MM.1S (cell line): Measurements from ENCODE around the gene WDR49.

Source experiments
- DNase-seq: peaks from one replicate; pipeline ENCODE4 v3.0.0-alpha.2; 2015
- H2AFZ ChIP-seq: fragments of 300-600 bp; sonication (generic); 2 replicates; pipeline ENCODE4 v1.6.0; 2016; ENCODE audit warnings: antibody characterized with exemption, low read length
- H3F3A ChIP-seq: fragments of 300-600 bp; sonication (generic); 2 replicates; pipeline ENCODE4 v1.6.1; 2016; ENCODE audit warnings: mild to moderate bottlenecking, antibody characterized with exemption, low read length, moderate library complexity, mixed read lengths; ENCODE audit not compliant: insufficient read depth
- H3K27ac ChIP-seq: fragments of 300-600 bp; sonication (generic); 2 replicates; pipeline ENCODE4 v1.5.1; 2016; ENCODE audit warnings: mild to moderate bottlenecking, low read length
- H3K27me3 ChIP-seq: fragments of 300-600 bp; sonication (generic); replicated peaks from 2 replicates; pipeline ENCODE4 v1.6.0; 2016; ENCODE audit warnings: low read length; ENCODE audit not compliant: insufficient read depth
- H3K36me3 ChIP-seq: fragments of 300-600 bp; sonication (generic); replicated peaks from 2 replicates; pipeline ENCODE4 v1.6.1; 2016; ENCODE audit warnings: mild to moderate bottlenecking, low read length, mixed read lengths; ENCODE audit not compliant: insufficient read depth
- H3K4me1 ChIP-seq: fragments of 300-600 bp; sonication (generic); 2 replicates; pipeline ENCODE4 v1.6.1; 2016; ENCODE audit warnings: low read length, mixed read lengths
- H3K4me2 ChIP-seq: fragments of 300-600 bp; sonication (generic); 2 replicates; pipeline ENCODE4 v1.6.0; 2016; ENCODE audit warnings: low read depth, low read length
- H3K4me3 ChIP-seq: fragments of 300-600 bp; sonication (generic); 2 replicates; pipeline ENCODE4 v1.5.1; 2016; ENCODE audit warnings: low read length, mixed read lengths
- H3K79me2 ChIP-seq: fragments of 300-600 bp; sonication (generic); 2 replicates; pipeline ENCODE4 v1.6.1; 2016; ENCODE audit warnings: mixed run types, low read length, mixed read lengths
- H3K9ac ChIP-seq: fragments of 300-600 bp; sonication (generic); 2 replicates; pipeline ENCODE4 v1.6.1; 2016; ENCODE audit warnings: low read length, mixed read lengths
- H3K9me2 ChIP-seq: fragments of 300-600 bp; sonication (generic); replicated peaks from 2 replicates; pipeline ENCODE4 v1.6.1; 2016; ENCODE audit warnings: mild to moderate bottlenecking, low read length, mixed read lengths; ENCODE audit not compliant: insufficient read depth
- H3K9me3 ChIP-seq: fragments of 300-600 bp; sonication (generic); replicated peaks from 2 replicates; pipeline ENCODE4 v1.6.1; 2016; ENCODE audit warnings: mild to moderate bottlenecking, low read length, mixed read lengths; ENCODE audit not compliant: insufficient read depth
- H4K20me1 ChIP-seq: fragments of 300-600 bp; sonication (generic); 2 replicates; pipeline ENCODE4 v1.6.1; 2016; ENCODE audit warnings: mild to moderate bottlenecking, low read length, moderate library complexity, mixed read lengths; ENCODE audit not compliant: insufficient read depth
- CTCF ChIP-seq: fragments of 300-600 bp; sonication (generic); IDR thresholded peaks from 2 replicates; pipeline ENCODE4 v1.5.1; 2016; ENCODE audit warnings: antibody characterized with exemption, low read length, mixed read lengths
- EZH2 ChIP-seq: fragments of 300-600 bp; sonication (generic); optimal IDR thresholded peaks from 2 replicates; pipeline ENCODE3; 2017; ENCODE audit warnings: low read depth, mild to moderate bottlenecking, antibody characterized with exemption, low read length, mixed read lengths
- EZH2phosphoT487 ChIP-seq: fragments of 300-600 bp; sonication (generic); IDR thresholded peaks from 2 replicates; pipeline ENCODE4 v1.6.1; 2018; ENCODE audit warnings: antibody characterized with exemption, low read length

The WDR49 gene

DNA sequence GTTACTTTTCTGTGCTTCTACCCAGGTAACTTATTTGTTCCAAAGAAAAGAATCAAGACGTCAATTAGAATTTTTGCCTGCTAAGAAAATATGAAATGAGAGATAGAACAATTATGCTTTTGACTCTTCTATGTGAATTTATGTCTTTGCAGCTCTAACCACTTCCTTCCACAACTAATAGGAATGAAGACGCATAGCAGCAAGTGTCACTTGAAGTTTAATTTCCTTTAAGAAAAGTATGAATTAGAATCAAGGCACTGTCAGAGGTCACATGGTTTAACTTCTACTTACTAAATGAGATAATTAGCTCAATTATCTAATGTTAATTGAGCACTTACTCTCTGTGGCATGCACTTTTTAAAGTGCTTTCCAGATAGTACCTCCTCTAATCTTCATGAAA lies 3.3 kb downstream of the WDR49 start:
- Histone ChIP-seq H3K27me3 (no peaks in the 10 kb centered on the region), H3K9me2 (no peaks in the 10 kb centered on the region), H3K4me1 (no peaks in the 10 kb centered on the region), H3K79me2 (no peaks in the 10 kb centered on the region), H3K4me3 (no peak overlapping the region), H3K4me2 (no peak overlapping the region), H3K27ac (no peak overlapping the region), H2AFZ (no peak overlapping the region), H3F3A (no peaks in the 10 kb centered on the region), H4K20me1 (no peaks in the 10 kb centered on the region), H3K9me3 (no peaks in the 10 kb centered on the region), H3K9ac (no peak overlapping the region), H3K36me3 (no peaks in the 10 kb centered on the region)
- no peak for DNase-seq
- TF ChIP-seq EZH2phosphoT487 (no peak), EZH2 (no peak), CTCF (no peak)

DNA sequence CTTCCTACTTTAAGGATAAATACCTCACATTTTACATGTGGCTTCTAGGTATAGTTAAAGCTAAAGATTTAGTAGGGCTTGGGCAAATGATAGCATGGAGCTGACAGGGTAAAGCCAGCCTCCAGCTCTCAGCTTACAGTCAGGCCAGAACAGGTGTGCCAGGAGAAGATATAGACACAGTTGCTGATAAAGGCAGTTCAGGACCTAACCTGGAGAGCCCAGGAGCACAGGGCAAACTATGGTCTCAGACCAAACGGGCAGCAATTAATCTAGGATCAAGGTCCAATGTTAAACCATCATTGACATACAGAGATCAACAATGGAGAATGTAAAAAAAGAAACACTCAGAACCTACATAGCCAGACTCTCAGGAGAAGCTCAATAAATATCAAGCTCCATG lies 4.0 kb downstream of the WDR49 start:
- no peak for TF ChIP-seq EZH2
- no peak for TF ChIP-seq CTCF
- TF ChIP-seq EZH2phosphoT487 = no peak
- Histone ChIP-seq H3K27me3 (no peaks in the 10 kb centered on the region), H3K79me2 (no peaks in the 10 kb centered on the region), H3K27ac (no peak overlapping the region), H4K20me1 (no peaks in the 10 kb centered on the region), H3K4me1 (no peaks in the 10 kb centered on the region), H3K4me2 (no peak overlapping the region), H3F3A (no peaks in the 10 kb centered on the region), H3K4me3 (no peak overlapping the region), H3K36me3 (no peaks in the 10 kb centered on the region), H3K9ac (no peak overlapping the region), H2AFZ (no peak overlapping the region), H3K9me2 (no peaks in the 10 kb centered on the region), H3K9me3 (no peaks in the 10 kb centered on the region)
- DNase-seq = no peak

- Histone ChIP-seq H4K20me1 (no peaks in the 10 kb centered on the region), H3K27ac (no peak overlapping the region), H3K4me1 (no peaks in the 10 kb centered on the region), H3F3A (no peaks in the 10 kb centered on the region), H3K9ac (no peak overlapping the region), H3K4me3 (no peak overlapping the region), H3K4me2 (no peak overlapping the region), H3K27me3 (no peaks in the 10 kb centered on the region), H3K79me2 (no peaks in the 10 kb centered on the region), H2AFZ (no peak overlapping the region), H3K36me3 (no peaks in the 10 kb centered on the region), H3K9me3 (no peaks in the 10 kb centered on the region), H3K9me2 (no peaks in the 10 kb centered on the region)
- TF ChIP-seq CTCF (no peak), EZH2 (no peak), EZH2phosphoT487 (no peak)
- no peak for DNase-seq
These were observed 9.1 kb downstream of the WDR49 start for GRCh38 chr3:167644611-167645010.

DNA sequence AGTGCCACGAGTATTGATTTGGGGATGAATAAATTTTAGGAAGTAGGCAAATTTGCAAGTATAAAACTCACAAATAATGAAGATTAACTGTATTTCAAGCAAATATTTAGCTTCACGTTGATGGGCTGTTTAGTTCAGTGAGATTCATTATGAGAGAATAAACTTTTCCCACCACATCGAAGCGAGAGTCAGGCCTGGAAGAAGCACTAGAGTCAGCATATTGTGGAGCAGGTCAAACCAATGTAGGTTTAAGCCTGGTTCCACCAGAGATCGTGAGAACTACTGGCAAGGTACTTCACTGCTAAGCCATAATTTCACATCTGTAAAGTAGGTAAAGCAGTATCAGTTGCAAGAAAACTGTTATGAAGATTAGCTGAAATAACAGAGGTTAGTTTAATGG lies 22.3 kb downstream of the WDR49 start:
- no peaks in the 10 kb centered on the region for H3K36me3 ChIP-seq
- no peak overlapping the region for H3K4me2 ChIP-seq
- H4K20me1 ChIP-seq = no peaks in the 10 kb centered on the region
- no peaks in the 10 kb centered on the region for H3K9me2 ChIP-seq
- no peak overlapping the region for H3K27ac ChIP-seq
- H3K4me3 ChIP-seq = no peak overlapping the region
- no peak overlapping the region for H2AFZ ChIP-seq
- no peaks in the 10 kb centered on the region for H3K79me2 ChIP-seq
- no peaks in the 10 kb centered on the region for H3K4me1 ChIP-seq
- H3F3A ChIP-seq = no peaks in the 10 kb centered on the region
- no peak overlapping the region for H3K9ac ChIP-seq
- H3K27me3 ChIP-seq = no peaks in the 10 kb centered on the region
- no peak for DNase-seq
- TF ChIP-seq CTCF (no peak), EZH2 (no peak), EZH2phosphoT487 (no peak)
- H3K9me3 ChIP-seq = no peaks in the 10 kb centered on the region
